GM06990 (cell line): ENCODE measurements around the gene RGSL1.

Source experiments
- DNase-seq: peaks from one replicate; pipeline ENCODE4 v3.0.0-alpha.2; 2011; ENCODE audit not compliant: insufficient read length; ENCODE audit errors: extremely low read depth
- H3K27me3 ChIP-seq: replicated peaks from 2 replicates; pipeline ENCODE4 v1.6.0; 2011; ENCODE audit warnings: low read length; ENCODE audit not compliant: control insufficient read depth, insufficient read depth
- H3K36me3 ChIP-seq: 2 replicates; pipeline ENCODE4 v1.5.1; 2011; ENCODE audit warnings: low read length; ENCODE audit not compliant: control insufficient read depth, insufficient read depth
- H3K4me3 ChIP-seq: replicated peaks from 2 replicates; pipeline ENCODE4 v1.5.1; 2011; ENCODE audit warnings: low read depth, mild to moderate bottlenecking, control low read depth, low read length
- CTCF ChIP-seq: IDR thresholded peaks from 2 replicates; pipeline ENCODE4 v1.5.1; 2011; ENCODE audit warnings: low read length, control low read depth, mild to moderate bottlenecking, inconsistent platforms; ENCODE audit not compliant: insufficient read depth, poor library complexity, severe bottlenecking

Gene RGSL1

GRCh38 chr1:182564406-182565004 lies 114.6 kb downstream of the RGSL1 start:
- no peak for TF ChIP-seq CTCF
- DNase-seq = no peak
- Histone ChIP-seq H3K27me3 (no peaks in the 10 kb centered on the region), H3K4me3 (no peak overlapping the region), H3K36me3 (no peaks in the 10 kb centered on the region)

- H3K36me3 ChIP-seq = no peaks in the 10 kb centered on the region
- no peak overlapping the region for H3K4me3 ChIP-seq
- DNase-seq = no peak
- H3K27me3 ChIP-seq = no peaks in the 10 kb centered on the region
- TF ChIP-seq CTCF = no peak
Measured at GRCh38 chr1:182565537-182565936, 115.6 kb downstream of the RGSL1 start.

DNA sequence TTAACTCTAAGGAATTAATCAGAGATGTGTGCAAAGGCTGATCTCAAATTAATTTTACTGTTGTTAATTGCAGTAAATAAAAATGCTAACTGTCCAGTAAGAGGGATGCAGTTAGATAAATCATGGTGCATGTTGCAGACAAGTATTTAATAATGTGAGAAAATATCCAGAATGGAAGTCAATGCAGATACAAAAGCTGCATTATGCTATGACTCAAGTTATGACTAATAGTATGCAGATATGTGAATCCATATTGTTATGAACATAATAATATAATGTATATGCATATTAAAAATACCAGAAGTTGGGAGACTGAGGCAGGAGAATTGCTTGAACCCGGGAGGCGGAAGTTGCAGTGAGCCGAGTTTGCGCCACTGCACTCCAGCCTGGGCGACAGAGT lies 117.7 kb downstream of the RGSL1 start:
- Histone ChIP-seq H3K27me3 (no peaks in the 10 kb centered on the region), H3K36me3 (no peaks in the 10 kb centered on the region), H3K4me3 (no peak overlapping the region)
- DNase-seq = no peak
- no peak for TF ChIP-seq CTCF

DNA sequence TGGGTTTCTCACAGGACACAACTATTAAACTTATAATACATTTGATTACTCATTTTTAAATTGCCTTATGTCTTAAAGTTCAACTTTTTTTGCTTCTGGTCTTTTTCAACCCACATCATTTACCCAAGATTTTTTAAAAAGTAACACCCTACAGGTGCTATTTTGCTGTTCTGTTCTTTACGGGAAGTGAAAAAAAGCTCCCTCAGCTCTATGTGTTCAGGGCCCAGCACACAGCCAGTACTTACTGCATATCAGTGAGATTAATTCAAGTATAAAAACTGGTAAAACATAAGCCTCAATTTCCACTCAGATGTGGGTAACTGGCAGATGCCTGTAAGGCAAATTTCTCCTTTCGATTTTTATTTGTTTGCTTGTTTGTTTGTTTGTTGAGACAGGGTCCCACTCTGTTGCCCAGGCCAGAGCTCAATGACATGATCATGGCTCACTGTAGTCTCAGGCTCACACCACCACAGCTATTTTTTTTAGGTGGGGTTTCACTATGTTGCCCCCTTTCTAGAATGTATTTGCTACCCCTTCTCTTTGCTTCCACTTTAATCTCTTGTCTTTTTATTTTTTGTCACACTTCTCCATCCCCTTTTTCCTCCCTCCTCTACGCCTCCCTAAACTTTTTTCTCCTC lies 118.8 kb downstream of the RGSL1 start:
- no peak for DNase-seq
- Histone ChIP-seq H3K36me3 (no peaks in the 10 kb centered on the region), H3K4me3 (no peak overlapping the region), H3K27me3 (no peaks in the 10 kb centered on the region)
- no peak for TF ChIP-seq CTCF

DNA sequence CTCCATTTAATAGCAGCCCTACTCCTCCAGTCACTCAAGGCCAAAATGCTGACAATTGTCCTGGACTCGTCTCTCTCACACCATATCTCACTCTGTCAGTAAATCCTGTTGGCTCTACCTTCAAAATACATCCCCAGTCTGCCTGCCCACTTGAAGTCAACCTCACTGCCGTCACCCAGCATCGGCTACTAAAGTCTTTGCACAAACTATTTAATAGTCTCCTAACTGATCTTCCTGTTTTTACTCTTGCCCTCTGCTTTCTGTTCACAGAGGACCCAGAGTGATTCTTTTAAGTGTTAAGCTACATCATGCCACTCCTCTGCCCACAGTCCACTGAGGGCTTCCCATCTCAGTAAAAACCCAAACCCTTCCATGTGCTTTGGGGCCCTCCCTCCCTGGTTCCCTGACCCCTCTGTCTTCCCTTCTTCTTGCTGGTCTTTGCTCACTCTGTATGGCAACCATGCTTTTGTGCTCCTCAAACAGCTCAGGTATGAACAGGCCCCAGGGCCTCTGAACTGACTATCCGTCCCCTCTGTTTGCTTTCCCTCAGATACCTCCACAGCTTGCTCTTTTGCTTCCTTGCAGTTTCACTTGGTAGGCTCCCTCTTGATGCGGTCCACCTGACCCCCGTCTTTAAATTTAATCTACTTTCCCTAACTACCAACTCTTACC lies 120.1 kb downstream of the RGSL1 start:
- no peak for TF ChIP-seq CTCF
- Histone ChIP-seq H3K36me3 (no peaks in the 10 kb centered on the region; the same call in 1 of the 2 replicates), H3K4me3 (no peak overlapping the region), H3K27me3 (no peaks in the 10 kb centered on the region)
- no peak for DNase-seq
